ENCODE measurements around the gene GDI1.
"Not testable (repeated sequence)": the region's sequence is repeated elsewhere in the genome, so short reads cannot be mapped to it uniquely, and the experiment has no call there.

- TF ChIP-seq POLR2A (IDR thresholded peaks at IDR 0.05; ENCODE audit: low read length); GATA1 (IDR thresholded peaks at IDR 0.05; ENCODE audit: low read depth, low read length): not testable (repeated sequence)
Measured at GRCh38 chrX:154396363-154396762, 40.6 kb upstream of the GDI1 start.
